ENCODE results near the gene FOXN3.
"Not testable (repeated sequence)": the region's sequence is repeated elsewhere in the genome, so short reads cannot be mapped to it uniquely, and the experiment has no call there.

Gene FOXN3

DNA sequence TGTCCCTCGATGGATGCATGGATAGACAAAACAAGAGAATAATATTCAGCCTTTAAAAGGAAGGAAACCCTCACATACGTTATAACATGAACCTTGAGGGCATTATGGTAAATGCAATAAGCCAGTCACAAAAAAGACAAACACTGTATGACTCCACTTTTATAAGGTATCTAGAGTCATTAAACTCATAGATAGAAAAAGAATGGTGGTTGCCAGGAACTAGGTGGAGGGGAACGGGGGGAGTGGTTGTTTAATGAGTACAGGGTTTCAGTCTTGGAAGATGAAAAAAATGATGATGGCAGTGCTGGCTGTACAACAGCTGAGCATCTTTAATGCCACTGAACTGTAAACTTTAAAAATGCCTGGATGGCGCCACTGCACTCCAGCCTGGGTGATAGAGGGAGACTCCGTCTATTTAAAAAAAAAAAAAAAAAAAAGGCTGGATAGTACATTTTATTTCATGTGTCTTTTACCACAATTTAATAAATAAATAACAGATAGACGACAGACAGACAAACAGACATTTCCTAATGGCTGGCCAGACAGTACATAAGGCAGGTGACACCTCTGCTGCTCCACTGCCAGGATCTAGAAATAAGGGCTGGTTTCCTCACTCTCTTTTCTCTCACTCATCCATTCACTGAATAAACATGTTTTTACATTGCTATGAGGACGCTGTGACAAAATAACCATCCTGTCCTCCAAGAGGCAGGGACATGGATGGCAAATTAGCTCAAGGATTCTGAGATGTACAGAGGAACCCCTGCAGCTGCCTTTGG is 118.8 kb downstream of the FOXN3 start:
- ATAC-seq: no peak

- ATAC-seq: no peak
These were observed 120.7 kb downstream of the FOXN3 start for GRCh38 chr14:89296281-89296745.

GRCh38 chr14:89294872-89295271 is 122.2 kb downstream of the FOXN3 start:
- ATAC-seq: no peak

DNA sequence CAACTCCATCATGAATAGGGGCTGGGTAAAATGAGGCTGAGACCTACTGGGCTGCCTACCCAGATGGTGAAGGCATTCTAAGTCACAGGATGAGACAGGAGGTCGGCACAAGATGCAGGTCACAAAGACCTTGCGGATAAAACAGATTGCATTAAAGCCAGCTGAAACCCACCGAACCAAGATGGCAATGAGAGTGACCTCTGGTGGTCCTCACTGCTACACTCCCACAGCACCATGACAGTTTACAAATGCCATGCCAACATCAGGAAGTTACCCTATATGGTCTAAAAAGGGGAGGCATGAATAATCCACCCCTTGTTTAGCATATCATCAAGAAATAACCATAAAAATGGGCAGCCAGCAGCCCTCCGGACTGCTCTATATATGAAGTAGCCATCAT is 122.6 kb downstream of the FOXN3 start:
- not testable (repeated sequence) for ATAC-seq

DNA sequence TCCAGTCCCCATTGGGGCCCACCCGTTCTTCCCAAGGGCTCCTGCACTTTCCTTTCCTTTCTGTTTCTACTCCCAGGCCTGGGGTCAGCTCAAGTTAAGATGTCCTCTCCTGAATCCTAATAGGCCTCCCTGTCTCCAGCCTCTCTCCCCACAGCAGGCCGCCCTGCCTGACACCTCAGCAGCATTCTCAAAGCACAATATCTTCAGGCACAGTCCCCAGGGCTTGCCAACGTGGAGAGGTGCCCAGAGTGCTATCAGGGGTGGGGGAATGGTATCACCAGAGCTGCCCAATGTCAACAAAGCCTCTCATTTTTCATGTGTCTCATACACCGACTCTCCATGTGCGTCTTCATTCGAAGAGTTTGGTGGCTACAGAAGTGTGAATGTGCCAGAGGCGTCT is 123.0 kb downstream of the FOXN3 start:
- no peak for ATAC-seq

GRCh38 chr14:89293314-89293916 is 123.6 kb downstream of the FOXN3 start:
- ATAC-seq: no peak

GRCh38 chr14:89292579-89293313 is 124.3 kb downstream of the FOXN3 start:
- no peak for ATAC-seq

GRCh38 chr14:89291351-89291940 is 125.6 kb downstream of the FOXN3 start:
- ATAC-seq: no peak

- no peak for ATAC-seq
These were observed 126.2 kb downstream of the FOXN3 start for GRCh38 chr14:89290813-89291212.

DNA sequence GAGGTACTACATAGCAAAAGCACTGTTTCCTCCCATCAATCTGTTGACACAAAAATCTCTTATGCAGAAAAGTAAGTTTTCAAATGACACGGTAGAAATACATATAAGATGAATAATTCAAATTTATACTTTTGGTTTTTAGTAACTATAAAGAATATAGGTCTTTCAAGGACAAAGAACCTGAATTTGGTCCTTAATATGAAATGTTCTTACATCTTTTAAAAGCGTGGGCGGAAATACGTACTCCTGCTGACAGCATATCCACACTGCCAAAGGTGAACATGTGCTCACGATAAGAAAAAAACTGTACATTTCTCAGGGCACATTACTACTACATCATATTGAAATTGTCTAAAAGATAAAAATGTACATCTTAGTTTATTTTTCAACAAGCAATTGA is 127.6 kb downstream of the FOXN3 start:
- ATAC-seq: no peak

GRCh38 chr14:89288114-89288513 is 128.9 kb downstream of the FOXN3 start:
- ATAC-seq: peak; percentile 39 to 51

DNA sequence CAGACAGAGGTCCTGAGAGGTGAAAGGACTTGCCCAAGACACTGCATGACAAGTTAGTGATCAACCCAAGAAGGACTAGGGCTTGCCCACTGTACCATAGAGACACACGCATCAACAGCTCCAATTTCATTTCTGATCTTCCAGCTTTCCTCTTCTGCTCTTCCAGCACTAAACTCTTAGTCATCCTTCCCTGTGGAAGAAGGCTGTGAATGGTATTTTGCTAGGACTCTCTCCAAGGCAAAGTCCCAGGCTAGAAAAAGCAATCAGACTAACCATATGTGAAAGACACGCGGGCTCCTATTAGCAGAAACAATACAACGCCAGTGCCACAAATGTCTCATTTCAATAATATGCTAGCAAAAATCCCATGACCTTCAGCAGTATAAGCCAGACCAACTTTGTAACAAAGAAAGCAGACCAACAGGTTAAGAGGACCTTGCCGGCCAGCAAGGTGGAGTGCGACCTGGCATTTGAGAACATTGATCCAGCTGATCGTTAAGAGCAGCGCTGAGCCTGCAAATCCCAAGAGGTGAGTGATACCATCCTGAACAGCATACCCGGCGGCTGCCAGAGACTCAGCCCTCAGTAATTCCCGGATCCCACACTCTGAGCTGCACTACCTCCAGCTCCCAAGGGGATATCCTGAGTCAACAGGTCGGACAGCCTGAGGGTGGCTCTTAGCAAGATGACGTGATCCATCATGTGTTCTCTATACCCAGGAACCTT is 132.5 kb downstream of the FOXN3 start:
- no peak for ATAC-seq

GRCh38 chr14:89283327-89284060 is 133.5 kb downstream of the FOXN3 start:
- ATAC-seq: peak; percentile 83 to 91

- no peak for ATAC-seq
These were observed 134.8 kb downstream of the FOXN3 start for GRCh38 chr14:89282191-89282590.

DNA sequence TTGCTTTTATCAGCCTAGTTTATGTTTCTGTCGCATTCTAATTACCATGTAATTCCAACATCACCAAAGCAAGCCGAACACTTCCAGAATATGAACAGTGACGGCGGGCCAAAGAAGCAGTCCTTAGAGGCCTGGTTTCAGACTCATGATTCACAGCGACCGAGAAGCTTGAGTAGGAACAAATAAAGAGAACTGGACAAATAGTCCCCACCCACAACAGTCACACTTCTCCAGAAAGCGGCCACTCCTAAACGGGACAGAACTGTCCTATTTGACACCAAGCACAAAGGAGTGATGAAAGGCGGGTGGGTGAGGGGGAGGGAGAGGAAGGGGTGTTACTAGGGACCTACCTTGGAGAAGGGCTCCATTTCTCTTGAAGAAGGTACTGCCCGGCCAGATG is 136.4 kb downstream of the FOXN3 start:
- no peak for ATAC-seq

- no peak for ATAC-seq
These were observed 137.3 kb downstream of the FOXN3 start for GRCh38 chr14:89279649-89280232.

DNA sequence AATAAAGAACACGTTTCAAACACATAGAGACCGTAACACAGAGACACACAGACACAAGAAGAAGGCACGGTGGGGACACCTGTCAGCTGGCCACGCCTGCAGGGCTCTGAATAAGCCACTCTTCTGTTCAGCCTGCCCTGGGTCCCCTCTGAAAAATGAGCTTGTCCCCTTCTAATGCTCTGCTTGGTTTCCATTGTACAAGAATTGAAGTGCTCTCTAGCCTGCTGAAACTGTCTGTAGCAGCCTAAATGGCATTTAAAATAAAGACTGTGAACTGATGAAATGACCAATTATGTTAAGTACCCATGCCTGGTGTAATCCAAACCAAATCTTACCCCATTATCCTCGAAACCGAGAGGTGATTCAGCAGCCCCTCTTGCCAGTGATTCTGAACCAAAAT is 139.8 kb downstream of the FOXN3 start:
- ATAC-seq: no peak

- ATAC-seq: peak; percentile 97
These were observed 140.5 kb downstream of the FOXN3 start for GRCh38 chr14:89276424-89276975.

DNA sequence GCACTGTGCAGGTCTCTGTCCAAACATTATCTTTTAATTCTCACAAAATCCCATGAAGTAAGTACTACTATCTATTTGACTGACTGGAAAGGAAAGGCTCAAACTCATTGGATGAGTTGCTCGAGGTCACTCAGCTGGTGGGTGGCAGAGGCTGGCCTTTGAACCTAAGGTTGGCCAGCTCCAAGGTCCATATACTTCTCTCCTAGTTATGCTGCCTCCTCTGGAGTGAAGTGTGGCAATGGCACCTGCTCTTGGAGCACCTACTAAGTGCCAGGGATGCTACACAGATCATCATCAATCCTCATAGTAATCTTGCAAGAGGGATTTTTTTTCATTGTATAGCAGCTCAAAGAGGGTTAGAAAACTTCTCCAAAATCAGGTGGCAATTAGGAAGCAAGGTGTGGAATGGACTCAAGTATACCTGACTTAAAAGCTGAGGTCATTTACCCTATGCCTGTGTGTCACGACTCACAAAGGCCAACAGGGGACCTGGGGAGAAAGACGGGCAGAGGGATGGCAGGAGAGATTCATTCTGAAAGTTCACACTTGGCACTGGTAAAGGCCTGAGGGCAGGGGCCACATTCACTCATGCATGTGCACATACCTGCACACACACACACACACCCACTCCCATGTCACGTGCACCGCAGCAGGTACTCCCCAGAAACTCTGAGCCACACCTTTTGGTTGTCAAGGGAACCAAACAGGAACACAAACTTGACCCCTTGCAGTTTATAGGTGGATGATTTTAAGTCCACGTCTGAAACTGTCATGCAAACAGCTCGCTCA is 146.4 kb downstream of the FOXN3 start:
- ATAC-seq: peak; percentile 46 to 49

DNA sequence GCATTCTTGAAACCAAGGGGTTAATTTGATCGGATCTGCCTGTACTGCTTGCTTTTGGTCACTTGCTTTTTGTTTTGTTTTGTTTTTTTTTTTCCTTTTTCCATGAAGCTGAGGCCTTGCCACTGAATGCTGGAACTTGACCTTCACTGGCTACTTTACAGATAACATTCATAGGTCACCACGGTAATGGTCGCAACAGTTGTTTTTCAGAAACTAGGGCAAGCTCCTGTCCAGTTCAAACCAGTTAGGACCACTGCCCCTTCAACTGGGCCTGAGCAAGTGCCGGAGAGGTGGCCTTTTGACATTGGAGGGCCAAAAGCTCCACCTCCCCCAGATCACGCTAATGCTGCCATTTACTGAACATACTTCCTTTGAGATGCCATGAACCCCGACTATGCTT is 147.6 kb downstream of the FOXN3 start:
- no peak for ATAC-seq
